ENCODE data around the gene ENTPD5.
A peak's percentile ranks its signal among the peaks of the same experiment; 100 is the strongest.

Gene ENTPD5

GRCh38 chr14:74048281-74048680 is 29.2 kb upstream of the ENTPD5 start:
- no peak for TF ChIP-seq CTCF (IDR thresholded peaks at IDR 0.05; ENCODE audit: extremely low read depth, missing control alignments)
- DNase-seq (ENCODE audit: low spot score), result no peak

- DNase-seq (ENCODE audit: low spot score), result no peak
- no peak for TF ChIP-seq CTCF (IDR thresholded peaks at IDR 0.05; ENCODE audit: extremely low read depth, missing control alignments)
Observed at GRCh38 chr14:74045522-74045921, 26.4 kb upstream of the ENTPD5 start.

- no peak for DNase-seq (ENCODE audit: low spot score)
- TF ChIP-seq CTCF (IDR thresholded peaks at IDR 0.05; ENCODE audit: extremely low read depth, missing control alignments), result no peak
Observed at GRCh38 chr14:74042296-74042695, 23.2 kb upstream of the ENTPD5 start.

GRCh38 chr14:74038020-74038859 is 19.2 kb upstream of the ENTPD5 start:
- DNase-seq (ENCODE audit: low spot score), result peak; percentile 50

GRCh38 chr14:74035556-74035955 is 16.5 kb upstream of the ENTPD5 start:
- no peak for DNase-seq (ENCODE audit: low spot score)
- TF ChIP-seq CTCF (IDR thresholded peaks at IDR 0.05; ENCODE audit: extremely low read depth, missing control alignments), result no peak

More at GRCh38 chr14:74038020-74038859, 19.2 kb upstream of the ENTPD5 start:
- peak; percentile 32 for TF ChIP-seq CTCF (IDR thresholded peaks at IDR 0.05; ENCODE audit: extremely low read depth, missing control alignments)

- no peak for DNase-seq (ENCODE audit: low spot score)
- no peak for TF ChIP-seq CTCF (IDR thresholded peaks at IDR 0.05; ENCODE audit: extremely low read depth, missing control alignments)
Observed at GRCh38 chr14:74034572-74034971, 15.5 kb upstream of the ENTPD5 start.

- TF ChIP-seq CTCF (IDR thresholded peaks at IDR 0.05; ENCODE audit: extremely low read depth, missing control alignments), result no peak
- DNase-seq (ENCODE audit: low spot score), result no peak
Observed at GRCh38 chr14:74029136-74029535, 10.0 kb upstream of the ENTPD5 start.

Data from GM20000 (cell line).